ENCODE data around the gene PASK.

Gene PASK

DNA sequence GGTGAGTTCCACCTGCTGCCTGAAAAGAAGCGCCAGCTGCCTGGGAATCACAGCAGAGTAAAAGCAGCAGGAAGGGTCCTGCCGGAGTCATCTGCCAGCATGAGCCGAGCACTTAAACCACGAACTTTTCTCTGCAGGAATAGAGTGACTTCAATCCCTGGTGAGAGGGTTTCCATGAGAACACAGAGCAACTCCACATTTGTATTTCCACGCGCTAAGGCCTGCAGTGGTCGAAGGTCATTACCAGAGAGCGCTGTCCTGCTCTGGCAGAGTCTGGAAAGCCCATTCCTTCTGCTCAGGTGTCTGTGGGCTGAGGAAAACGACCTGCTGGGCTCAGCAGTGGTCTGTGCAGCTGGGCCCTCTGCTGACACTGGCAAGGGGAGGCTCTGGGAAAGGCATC is 6.7 kb downstream of the PASK start:
- DNase-seq: no peak

DNA sequence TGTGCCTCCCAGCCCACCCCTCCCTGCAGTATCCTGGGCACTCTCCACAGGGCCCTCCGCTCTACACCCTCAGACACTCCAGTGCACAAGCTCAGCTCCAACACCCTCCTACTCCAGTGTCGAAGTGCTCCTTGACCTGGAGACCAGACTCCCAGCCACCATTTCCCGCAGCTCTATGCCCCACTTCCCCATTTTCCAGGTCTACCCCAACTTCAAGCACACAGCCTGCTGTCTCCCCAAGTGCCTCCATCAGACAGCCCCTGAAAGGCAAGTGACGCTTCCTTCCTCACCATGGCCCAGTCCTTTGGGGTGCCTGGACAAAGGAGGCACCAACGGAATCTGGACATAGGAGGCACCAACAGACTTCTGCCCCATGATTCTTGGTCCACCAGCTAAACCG is 7.2 kb downstream of the PASK start:
- DNase-seq: no peak

DNA sequence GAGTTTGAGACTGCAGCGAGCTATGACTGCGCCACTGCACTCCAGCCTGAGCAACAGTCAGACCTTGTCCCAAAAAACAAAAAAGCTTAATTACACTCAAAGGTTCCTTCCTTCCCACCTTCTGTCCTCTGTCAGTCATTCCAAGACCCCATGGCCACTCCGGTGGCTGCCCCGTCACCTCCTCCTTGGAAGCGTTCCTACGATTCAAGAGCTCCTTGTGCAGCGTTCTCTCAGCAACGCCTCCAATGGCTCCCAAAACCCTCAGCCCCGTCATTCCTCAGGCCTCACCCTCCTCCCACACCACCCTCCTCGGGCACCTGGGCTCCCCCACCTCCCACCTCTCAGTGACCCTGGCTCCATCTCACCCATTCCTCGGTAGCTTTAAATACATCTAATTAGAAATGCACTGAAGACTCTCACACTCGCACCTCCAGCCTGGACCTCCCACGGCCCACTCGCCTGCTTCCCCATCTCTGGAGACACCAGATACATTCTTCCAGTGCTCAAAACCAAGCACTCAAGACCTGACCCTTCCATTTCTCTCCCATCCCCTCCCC is 8.0 kb downstream of the PASK start:
- no peak for DNase-seq

DNA sequence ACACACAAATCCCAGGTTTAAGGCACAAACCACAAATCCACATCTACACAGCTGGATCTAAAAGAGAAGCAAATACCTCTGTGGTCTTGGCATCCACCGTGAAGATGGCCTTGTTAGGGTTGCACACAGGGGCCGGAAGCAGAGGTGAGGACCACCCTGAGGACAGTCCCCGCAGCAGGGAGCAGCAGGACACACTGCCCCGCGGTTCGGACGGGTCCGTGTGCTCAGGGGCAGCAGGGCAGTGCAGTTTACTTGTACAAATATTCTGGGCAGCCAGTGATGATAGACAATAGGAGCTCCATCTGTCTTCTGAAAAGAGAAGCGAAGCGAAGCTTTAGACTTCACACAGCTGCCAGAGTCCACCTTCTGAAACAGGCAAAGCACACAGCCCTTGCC is 8.8 kb downstream of the PASK start:
- DNase-seq: no peak

DNA sequence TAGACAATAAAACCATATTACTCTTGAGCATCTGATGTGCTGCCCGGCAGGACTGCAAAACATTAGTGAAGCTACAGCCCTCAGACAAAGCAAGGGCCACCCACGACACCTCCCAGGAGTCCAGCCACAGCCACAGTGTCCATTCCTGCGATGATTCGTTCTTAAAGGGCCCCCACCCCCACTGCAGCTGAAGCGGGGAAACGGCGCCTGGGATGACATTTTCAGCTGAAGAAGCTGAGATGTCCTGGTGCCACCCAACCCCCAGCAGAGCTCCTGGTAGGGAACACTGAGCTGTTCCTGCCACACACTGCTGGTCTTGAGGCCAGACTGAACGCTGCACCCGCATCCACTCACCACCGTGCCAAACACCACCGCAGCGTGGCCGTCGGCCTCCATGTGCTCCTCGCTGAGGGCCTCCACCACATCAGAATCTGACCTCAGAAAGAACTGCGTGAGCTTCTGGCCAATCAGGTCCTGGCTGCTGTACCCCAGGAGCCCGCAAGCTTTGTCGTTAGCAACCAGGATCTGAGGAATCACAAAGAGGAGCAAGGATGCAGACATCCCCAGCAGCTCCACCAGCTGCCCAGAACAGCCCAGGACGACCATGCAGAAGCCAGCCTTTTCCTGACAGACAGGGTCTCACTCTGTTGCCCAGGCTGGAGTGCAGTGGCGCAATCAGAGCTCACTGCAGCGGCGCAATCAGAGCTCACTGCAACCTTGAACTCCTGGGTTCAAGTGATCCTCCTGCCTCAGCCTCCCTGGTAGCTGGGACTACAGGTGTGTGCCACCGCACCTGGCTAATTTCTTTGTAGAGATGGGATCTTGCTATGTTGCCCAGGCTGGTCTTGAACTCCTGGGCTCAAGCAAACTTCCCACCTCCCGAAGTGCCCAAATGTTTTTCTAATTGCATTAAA is 9.5 kb downstream of the PASK start:
- no peak for DNase-seq

DNA sequence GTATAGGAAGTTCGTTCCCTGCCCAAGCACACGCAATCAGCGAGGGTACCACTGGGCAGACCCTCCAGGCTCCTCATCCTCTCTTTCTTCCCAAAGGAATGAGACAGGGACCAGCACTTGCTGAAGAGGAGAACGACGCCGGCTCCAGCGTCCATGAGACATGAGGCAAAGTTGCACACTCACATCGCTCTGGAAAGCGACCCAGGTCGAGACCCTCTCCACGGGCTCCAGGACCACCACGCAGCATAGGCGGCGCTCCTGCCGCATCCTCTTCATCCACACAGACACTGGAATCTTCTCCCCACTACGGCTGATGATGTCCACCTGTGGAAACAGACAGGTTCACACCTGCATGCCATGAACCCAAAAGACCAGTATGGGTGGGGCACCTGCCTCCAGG is 10.8 kb downstream of the PASK start:
- DNase-seq: no peak

DNA sequence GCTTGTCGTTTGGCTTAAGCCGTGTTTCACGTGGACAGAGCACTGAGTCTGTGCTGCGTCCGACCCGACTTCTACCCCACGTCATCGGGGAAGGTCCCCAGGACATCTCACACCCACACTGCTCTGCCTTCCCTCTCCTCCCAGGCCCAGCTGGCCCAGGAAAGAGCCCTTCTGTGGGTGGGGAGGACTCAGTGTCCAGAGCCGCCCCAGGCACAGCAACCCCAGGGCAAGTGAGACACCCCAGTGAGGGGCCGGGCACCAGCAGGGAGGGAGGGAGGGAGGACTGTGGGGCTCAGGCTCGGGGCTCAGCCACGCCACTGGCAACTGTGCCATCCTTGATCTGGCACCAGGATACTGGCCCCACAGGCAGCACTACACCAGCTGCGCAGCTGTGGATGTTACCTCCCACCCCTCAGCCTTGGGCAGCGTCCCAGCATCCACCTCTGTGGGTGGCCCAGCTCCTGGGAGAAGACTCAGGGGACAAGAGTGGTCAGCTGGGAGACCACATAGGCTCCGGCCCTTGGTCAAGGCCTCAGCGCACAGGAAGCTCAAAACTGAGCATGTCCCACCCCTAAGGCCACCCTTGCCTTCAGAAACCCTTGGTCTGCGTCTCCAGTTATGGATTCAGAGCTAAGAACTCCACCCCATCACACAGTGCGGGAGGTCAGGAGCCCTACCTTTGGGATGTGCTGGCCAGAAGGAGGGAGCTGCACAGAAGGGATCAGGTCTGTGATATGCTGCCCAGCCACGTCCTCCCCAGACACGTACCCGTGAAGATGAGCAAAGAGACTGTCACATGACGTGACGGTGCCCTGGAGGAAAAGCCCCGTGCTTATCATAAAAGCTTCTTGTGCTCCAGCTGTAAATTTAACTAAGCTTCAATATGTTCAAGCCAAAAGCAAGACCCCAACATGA is 11.7 kb downstream of the PASK start:
- DNase-seq: no peak

DNA sequence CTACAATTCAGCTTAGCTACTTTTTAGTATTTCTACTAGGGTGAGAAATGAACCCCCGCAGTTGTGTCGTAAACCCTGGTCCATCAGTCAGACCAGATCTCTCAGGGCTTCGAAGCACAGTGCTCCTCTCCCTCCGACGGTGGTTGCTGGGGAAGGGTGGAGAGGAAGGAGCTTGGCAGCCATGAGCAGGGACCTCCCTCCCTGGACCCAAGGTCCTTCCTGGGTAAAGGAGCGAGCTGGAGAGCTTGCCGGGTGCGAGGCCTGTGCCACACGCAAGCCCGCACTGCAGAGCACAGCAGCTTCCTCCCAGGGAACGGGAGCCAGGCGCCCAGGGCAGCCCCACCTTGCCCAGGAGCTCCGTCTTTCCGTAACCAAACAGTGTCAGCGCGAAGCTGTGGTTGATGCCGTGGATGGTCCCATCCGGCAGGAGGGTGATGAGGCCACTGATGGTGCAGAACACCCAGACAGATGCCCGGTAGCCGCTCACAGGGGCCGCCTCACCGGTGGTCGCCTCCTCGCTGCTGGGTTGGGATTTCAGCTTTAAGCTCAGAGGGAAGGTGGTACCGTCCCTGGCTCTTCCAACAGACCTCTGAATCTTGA is 12.5 kb downstream of the PASK start:
- DNase-seq: no peak

DNA sequence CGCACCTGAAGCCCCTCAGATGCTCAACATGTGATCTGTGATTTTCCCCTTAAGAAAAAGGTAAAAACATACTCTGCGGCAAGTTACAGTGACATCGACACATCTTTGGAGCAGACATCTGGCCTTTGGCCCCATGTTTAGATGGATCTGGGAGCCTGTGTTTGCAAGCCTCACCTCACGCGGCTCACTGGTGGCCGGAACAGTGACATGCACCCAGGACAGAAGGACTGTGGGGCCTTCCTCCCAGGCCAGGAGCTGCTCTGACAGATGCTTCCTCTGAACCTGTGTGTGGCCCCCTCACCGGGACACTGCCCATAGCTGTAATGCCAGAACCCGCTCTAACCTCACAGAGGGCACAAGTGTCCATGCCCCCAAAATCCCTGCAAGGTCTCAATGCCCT is 13.1 kb downstream of the PASK start:
- DNase-seq: no peak

DNA sequence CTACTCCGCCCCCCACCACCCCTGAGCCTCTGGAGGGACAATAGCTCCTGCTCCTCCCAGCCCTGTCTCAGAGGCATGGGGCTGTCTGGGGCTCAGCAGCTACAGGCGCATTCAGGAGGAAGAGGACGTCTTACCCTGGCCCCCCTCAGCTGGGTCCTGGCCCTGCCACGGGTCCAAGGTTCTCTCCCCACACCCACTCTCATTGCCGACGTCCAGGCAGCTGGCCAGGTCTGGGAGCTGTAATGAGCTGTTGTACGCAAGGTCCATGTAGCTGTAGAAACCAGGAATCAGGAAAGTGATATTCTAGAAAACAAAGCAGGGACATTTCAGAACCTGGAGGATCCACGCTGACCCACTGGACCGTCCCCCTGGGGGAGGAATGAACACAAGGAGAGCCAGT is 13.5 kb downstream of the PASK start:
- DNase-seq: no peak

DNA sequence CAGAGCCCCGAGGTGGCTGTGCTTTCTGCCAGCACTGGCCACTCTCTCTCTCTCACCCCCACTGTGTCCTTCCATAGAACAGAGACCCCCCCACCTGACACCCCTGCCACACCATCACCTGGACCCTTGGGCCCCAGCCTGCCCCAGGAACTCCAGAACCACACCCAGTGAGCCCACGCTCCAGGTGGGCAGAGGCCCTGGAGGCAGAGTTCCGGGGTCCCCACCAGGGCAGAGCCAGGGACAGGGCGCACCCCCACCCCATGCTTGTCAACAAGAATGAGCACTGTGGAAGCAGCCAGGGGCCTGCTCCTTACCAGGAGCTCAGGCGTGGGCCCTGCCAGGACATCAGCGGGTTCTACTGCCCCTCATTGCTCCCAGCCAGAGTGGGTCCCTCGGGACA is 14.6 kb downstream of the PASK start:
- no peak for DNase-seq

DNA sequence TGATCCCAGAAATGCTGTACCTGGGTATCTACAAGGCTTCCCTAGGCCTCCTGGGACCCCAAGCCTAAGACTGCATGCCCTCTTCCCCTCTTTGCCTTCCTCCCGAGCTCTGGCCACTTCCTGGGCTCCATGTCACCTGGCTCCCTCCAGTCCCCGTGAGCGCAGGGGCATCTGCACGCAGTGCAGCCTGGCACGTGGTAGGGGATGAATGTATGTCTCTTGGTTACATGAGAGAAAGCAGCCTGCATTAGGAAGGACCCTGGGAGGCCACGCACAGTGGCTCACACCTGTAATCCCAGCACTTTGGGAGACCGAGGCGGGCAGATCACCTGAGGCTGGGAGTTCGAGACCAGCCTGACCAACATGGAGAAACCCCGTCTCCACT is 15.8 kb downstream of the PASK start:
- DNase-seq: no peak

DNA sequence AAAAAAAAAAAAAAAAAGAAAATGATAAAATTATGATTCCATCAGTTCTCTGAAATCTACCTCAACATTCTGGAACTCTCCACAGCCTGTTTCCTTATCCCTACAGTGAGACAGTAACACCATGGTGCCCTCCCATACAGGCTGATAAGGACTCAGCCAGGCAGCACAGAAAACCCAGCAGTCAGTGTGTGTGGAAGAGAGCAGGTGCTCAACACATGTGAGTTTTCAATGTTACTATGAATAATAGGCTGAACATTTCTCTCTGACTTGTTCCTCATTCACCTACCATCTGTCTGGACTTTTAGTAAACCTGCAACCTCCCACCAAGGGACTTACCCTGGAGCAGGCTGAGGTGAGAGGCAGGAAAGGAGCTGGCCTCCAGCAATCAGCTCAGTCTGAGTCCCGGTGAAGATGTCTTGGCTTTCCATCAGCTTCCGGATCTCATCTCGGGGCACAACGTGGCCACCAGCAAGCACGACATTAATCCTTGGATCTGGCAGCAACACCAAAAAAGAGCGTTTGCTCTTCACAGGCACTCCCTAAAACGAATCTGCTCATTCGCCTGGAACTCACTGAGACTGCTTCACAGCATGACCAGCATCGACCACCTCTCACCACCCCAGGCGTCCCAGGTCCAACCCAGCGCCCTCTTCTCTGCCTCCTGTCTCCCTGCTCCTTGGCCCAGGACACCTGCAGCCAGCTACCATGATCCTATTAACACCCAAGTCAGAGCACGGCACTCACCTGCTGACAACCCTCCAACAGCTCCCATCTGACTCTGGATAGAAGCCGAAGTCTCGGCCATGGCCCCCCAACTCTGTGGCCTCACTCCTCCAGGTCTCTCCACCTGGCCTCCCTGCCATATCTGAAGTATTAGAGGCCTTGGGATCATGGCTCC is 16.5 kb downstream of the PASK start:
- no peak for DNase-seq

DNA sequence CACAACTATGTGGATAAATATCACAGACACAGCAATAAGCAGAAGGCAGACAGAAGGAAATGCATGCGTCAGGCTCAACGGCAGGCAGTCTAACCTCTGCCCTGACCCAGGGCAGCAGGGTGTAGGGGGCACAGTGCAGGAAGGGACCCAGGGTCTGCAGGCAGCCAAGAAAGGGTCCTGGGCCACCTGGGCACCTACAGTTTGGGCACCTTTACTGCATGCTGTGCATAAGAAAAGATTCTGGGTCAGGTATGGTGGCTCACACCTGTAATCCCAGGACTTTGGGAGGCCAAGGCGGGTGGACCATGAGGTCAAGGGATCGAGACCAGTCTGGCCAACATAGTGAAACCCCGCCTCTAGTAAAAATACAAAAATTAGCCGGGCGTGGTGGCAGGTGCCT is 17.7 kb downstream of the PASK start:
- no peak for DNase-seq

DNA sequence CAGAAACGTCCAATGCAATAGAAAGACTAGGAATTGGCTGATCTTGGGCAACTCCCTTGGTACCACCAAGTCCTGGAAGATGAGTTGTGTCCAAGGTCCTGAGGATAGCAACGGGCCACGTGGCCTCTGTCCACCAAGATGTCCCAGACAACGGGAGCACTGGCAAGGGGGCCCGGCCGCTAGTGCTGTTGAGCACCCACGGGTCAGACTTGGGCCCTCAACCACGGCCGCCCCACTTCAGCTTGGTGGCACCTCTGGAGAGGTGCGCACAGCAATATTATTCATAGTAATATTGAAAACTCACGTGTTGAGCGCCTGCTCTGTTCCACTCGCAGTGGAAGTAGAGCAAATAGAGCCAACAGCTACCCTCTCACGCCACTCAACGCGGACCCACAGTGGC is 19.0 kb downstream of the PASK start:
- no peak for DNase-seq

DNA sequence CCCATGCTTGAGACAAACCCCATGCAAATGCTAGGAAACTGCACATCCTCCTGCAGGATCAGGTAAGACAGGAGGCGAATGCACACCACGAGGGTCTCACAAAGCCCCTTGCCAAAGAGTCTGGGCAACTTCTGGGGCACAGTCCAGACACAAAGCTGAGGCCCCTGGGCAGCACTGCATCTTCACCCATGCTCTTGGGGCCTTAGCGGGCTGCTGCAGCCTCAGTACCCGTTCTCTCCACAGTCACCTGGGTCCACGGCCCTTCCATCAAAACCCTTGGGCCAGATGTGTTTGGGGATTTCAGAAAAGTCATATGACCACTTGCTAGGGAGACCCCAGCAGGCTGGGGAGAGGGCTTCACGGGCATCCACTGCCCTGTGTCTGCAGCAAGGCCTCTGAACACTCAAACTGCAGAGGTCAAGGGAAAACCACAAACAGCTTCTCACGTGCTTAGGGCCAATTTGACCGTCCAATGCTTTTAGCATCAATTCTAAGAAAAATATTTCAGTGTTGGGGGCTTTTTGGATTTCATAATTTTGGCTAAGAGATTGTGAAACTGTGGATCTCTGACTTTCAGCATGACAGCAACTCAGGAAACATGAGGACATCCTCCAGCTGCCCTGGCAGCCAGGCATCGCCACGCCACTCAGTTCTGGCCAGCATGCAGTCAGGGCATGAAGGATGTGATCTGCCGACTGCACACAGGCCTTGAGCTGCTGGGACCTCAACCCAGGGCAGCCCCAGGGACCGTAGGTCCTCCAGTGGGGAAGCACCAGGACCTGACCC is 20.0 kb downstream of the PASK start:
- DNase-seq: no peak

DNA sequence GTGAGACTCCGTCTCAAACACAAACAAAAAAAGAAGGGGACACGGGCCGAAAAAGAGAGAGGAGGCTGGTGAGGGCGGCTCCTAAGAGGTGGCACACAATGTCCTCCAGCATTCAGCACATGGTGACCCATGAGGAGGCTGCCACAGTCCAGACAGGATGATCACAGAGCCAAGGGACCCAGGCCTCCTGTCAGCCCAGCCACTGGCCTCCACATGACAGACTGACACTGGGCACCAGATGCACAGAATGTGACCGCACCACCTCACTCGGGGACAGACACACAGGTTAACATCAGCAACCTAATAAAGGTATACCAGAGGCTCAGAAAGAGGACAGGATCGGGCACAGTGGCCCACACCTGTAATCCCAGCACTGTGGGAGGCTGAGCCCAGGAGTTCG is 21.0 kb downstream of the PASK start:
- no peak for DNase-seq

DNA sequence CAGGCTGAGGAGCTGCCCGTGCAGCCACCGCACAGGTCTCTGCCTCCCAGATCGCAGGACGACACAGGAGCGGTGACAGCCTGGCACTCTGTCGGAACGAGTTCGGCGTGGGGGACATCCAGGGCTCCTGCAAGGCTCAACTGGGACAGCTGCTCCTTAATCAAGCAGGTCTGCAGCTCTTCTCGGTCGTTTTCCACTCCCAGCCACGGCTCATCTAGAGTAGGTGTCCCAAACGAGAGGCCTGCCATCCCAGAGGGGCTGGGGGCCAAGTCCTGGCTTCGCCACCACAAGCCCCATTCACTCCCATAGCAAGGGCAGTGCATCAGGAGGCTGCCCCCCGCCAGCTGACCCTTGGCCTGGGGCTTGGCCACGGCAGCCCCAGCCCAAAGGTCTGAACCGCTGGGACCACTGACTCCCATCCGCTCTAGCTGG is 22.5 kb downstream of the PASK start:
- no peak for DNase-seq

DNA sequence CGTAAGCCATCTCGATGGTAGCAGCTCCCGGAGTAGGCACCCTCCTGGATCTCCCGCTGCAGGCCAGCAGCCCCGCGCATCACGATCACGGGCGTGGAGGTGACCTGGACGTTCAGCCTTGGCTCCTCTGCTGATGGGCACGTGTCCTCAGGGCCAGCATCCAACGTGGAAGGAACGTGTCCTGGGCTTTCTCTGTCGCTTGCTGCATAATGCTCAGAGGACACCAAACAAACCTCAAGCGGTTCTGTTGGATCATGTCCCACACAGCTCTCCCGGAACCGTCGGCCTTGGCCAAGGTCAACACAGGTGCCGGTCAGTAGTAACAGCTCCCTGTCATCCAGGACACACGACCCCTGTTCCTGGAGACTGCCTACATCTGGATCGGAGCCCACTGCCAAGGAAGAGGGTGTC is 23.1 kb downstream of the PASK start:
- DNase-seq: no peak

DNA sequence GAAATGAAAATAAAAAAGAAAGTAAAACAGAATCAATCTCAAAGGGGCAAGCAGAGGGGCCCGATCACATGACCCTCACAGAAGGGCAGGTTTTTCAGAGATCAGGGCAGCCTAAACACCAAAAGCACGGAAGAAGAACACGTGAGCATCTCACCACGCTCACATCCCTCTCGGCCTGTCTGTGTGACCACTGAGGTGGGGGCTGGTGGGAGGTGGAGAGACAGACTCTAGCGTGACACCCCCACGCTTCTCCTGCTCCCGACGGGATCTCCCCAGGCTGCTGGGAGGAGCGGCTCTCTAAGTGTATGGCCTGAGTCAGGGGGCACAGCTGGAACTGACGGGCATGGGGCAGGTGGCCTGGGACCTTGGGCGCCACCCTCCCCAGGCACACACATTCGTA is 23.6 kb downstream of the PASK start:
- DNase-seq: no peak

DNA sequence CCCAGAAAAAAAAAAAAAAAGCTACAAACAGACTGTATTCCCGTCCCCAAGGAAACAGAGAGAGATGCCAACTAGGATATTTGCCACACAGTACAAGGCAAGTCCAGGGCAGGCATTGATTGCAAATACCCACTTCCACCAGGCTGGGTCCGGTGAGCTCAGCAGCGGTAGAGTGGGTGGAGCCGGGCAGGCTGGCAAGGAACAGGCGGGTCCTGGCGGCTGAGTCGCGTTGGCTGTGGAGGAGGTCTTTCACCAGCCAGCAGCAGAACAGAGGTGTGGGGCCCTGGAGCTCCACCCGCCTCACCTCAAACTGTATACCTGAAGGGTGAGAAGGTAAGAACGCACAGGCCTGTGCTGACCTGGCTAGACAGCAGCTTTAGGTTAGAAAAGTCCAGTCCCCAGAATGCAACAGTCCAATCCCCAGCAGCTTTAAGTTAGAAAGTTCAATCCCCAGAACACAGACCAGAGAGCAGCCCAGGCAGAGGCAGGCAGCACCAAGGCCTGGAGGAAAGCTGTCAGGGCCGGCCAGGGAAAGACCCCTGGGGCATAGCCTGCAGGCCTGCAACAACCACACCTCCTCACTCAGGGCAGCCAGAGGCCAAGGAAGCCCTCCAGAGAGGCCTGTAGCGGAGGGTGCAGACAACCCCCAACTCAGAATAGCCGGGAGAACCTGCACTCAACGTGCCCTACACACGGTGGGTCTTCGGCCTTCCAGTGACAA is 25.3 kb downstream of the PASK start:
- DNase-seq: peak; percentile 24

Measured in activated CD4-positive, alpha-beta T cell treated with anti-CD3 and anti-CD28 coated beads, Interleukin-2, amount 50 U/mL, for 16 hours (primary cell).